WI38 (cell line): ENCODE data around the gene PEF1.
A peak's percentile ranks its signal among the peaks of the same experiment; 100 is the strongest.
"Not testable (repeated sequence)": the region's sequence is repeated elsewhere in the genome, so short reads cannot be mapped to it uniquely, and the experiment has no call there.

Experiments used
- H3K4me3 ChIP-seq: 2 replicates; pipeline ENCODE4 v1.5.1; 2011; ENCODE audit warnings: low read depth, mild to moderate bottlenecking, control low read depth, low read length
- TF ChIP-seq, protein P1 (sequence below): IDR thresholded peaks from 2 replicates; pipeline ENCODE4 v1.5.1; 2012; ENCODE audit warnings: low read depth, mild to moderate bottlenecking, control low read depth, low read length

Gene PEF1

DNA sequence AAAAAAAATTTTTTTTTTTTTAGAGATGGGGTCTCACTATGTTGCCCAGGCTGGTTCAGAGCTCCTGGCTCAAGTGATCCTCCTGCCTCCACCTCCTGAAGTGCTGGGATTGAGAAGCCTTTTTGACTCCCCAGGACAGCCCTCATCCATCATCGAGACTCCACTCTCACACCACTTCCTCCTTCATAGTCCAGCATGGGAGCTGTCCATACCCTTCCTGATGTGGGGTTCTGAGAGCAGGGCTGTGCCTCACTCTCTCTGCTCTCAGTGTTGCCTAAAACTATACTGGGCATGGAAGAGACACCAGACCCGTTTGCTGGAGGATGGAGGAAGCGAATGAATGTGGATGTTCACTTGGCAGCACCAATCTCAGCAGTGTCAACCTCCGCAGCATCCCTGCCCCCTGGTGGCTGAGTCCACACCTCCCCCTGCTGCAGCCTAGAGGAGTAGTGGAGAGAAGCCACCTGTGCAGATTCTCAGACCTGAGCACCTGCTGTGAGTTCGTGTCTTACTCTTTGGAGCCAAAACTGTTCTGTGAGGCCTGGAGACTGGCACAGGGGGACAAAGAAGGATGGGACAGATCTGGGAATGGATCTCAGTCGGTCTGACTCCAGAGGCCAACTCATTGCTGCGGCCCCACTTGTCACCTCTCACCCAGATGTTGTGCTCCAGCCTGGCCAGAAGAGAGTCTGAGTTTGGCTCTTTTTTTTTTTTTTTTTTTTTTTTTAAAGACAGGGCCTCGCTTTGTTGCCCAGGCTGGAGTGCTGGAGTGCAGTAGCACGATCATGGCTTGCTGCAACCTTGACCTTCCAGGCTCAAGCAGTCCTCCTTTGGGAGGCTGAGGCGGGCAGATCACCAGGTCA lies 50.7 kb downstream of the PEF1 start:
- no peak overlapping the region for H3K4me3 ChIP-seq
- TF ChIP-seq, protein P1, sequence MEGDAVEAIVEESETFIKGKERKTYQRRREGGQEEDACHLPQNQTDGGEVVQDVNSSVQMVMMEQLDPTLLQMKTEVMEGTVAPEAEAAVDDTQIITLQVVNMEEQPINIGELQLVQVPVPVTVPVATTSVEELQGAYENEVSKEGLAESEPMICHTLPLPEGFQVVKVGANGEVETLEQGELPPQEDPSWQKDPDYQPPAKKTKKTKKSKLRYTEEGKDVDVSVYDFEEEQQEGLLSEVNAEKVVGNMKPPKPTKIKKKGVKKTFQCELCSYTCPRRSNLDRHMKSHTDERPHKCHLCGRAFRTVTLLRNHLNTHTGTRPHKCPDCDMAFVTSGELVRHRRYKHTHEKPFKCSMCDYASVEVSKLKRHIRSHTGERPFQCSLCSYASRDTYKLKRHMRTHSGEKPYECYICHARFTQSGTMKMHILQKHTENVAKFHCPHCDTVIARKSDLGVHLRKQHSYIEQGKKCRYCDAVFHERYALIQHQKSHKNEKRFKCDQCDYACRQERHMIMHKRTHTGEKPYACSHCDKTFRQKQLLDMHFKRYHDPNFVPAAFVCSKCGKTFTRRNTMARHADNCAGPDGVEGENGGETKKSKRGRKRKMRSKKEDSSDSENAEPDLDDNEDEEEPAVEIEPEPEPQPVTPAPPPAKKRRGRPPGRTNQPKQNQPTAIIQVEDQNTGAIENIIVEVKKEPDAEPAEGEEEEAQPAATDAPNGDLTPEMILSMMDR = peak; percentile 91

DNA sequence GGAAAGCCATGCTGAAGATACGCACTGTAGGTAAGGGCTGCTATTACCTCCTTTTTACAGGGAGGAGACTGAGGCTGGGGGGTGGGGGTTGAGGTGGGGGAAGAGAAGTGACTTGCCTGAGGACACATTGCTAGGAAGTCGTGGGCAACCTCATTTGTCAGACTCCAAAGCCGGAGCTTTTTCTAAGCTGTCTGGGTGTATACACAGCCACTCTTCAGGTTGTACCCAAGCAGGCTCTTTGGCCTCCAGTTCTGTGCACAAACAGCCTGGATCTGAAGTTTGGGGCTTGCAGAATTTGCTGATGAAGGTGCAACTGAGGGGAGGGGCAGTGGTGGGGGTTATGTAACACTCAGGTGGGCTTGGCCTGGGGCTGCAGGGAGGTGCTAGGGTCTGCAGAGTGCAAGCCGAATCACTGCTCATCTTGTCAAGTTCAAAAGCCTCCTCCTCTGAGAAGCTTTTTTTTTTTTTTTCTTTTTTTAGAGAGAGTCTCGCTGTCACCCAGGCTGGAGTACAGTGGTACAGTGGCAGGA lies 51.5 kb downstream of the PEF1 start:
- no peak overlapping the region for H3K4me3 ChIP-seq
- TF ChIP-seq, protein P1 = no peak

DNA sequence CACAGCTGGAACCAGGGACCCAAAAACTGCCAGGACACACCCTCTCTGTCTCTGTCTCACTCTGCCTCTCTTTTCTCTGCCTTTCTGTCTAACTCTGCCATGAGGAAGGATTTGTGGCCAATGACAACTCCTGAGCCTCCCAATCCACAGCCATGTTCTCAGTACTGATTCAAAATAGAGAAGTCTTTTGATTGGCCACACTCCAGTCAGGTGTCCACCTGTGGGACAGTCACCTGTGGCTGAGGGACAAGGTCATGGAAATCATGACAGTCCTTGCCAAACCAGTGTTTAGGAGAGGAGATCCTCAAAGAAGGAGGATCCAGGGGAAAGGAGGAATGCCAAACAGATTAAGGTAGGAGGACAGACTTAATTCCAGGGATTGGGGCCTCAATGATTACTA lies 52.5 kb downstream of the PEF1 start:
- TF ChIP-seq, protein P1 = no peak
- H3K4me3 ChIP-seq = no peak overlapping the region

DNA sequence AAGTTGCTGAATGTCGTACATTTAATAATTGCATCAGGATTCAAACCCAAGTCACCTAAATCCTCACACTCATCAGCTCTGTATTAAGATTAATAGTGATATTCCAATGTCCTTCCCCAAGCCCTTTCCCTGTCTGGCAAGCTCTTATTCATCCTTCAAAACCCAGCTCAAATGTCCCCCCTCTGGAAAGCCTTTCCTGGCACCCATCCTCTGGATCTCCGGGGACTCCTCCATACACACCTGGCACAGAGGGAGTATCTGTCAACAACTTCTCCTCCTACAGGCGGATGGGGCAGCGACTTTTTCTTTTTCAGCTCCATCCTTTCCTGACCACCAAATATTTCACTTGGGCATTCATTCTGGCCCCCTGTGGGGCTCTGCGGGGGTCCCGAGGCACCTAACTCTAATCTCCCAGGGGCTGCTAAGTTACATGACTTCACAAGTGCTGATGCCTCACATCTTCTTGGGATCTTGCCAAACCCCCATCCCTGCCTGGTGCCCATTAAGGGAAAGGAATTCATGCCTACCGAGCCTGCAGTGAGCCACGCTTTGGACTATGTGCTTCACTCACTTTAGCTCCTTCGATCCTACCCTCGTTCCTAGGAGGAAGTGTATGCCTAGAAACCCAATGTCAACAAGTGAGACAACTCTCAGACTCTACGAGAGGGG lies 53.1 kb downstream of the PEF1 start:
- H3K4me3 ChIP-seq = no peak overlapping the region
- TF ChIP-seq, protein P1 = no peak

DNA sequence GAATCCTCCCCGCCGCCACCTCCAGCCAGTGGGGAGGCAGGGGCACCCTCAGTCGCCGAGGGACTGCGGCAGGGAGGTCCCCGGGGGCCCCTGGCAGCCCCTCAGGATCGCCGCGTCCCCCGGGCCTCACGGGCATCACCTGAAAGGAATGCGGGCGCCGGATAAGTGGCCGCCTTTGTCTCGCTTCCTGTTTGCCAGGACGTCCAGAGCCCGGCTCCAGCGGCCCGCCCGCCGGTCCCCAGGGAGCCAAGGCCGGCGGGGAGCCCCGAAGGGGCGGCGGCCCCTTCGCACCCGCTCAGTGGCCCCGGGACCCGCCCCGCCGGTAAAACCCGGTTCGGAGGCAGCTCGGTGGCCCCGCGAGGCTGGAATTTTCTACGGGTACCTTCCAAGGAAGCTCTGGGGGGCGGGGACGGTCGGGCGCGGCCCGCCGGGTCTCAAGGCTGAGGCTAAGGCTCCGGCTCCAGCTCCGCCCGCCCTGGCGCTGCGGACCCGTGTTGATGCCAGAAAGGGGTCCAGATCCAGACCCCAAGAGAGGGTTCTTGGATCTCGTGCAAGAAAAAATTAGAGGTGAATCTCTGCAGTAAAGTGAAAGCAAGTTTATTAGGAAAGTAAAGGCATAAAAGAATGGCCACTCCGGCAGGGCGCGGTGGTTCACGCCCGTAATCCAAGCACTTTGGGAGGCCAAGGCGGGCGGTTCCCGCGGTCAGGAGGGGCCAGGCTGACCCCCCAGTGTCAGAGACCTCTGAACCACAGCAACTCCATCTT lies 55.7 kb downstream of the PEF1 start:
- TF ChIP-seq, protein P1 = no peak
- no peak overlapping the region for H3K4me3 ChIP-seq

DNA sequence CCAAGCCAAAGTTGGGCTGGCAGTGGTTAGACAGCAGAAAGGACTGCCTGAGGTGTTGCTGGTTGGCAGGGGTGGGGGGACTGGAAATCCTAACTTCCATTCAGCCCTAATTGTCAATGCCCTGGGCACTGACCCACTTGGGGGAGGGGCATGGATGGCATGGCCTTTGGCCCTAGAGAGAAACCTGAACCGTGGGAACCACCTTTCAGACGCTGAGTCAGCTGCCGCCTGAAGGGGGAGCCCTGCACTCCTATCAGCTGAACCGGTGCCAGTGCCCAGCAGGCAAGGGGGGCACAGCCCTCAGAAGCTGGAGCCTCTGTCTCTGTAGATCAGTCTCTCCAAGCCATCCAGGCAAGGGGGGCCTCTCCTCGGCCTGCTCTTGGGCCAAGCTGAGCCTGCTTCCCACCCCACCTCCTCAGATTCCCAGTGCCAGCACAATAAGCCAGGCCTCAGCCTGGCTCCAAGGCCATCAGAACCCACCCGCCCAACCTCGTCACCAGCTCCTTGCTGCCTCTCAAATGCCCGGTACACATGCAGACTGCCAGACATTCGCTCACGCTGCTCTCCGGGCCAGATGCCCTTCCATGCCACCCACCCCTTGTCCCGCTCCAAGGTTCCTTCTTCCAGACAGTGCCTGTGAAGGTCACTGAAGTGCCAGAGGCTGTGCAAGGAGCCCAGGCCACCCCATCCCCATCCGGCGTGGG lies 56.8 kb downstream of the PEF1 start:
- TF ChIP-seq, protein P1 = peak; percentile 51
- H3K4me3 ChIP-seq = no peak overlapping the region

DNA sequence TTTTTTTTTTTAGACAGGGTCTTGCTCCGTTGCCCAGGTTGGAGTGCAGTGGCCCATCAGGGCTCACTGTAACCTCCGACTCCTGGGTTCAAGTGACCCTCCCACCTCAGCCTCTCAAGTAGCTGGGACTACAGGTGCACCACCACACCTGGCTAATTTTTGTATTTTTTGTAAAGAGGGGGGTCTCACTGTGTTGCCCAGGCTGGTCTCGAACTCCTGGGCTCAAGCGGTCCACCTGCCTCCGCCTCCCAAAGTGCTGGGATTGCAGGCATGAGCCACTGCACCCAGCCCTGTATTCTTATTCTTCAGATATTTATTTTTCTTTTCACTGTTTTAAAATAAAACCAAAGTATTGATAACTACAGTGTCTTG lies 57.4 kb downstream of the PEF1 start:
- not testable (repeated sequence) for H3K4me3 ChIP-seq
